D341Med (cell line): ENCODE measurements around the gene ZFAND4.
A peak's percentile ranks its signal among the peaks of the same experiment; 100 is the strongest.
"Not testable (repeated sequence)": the region's sequence is repeated elsewhere in the genome, so short reads cannot be mapped to it uniquely, and the experiment has no call there.

ENCODE experiments used
- DNase-seq: peaks from one replicate; pipeline ENCODE4 v3.0.0; 2012; ENCODE audit warnings: low spot score

ZFAND4 gene

DNA sequence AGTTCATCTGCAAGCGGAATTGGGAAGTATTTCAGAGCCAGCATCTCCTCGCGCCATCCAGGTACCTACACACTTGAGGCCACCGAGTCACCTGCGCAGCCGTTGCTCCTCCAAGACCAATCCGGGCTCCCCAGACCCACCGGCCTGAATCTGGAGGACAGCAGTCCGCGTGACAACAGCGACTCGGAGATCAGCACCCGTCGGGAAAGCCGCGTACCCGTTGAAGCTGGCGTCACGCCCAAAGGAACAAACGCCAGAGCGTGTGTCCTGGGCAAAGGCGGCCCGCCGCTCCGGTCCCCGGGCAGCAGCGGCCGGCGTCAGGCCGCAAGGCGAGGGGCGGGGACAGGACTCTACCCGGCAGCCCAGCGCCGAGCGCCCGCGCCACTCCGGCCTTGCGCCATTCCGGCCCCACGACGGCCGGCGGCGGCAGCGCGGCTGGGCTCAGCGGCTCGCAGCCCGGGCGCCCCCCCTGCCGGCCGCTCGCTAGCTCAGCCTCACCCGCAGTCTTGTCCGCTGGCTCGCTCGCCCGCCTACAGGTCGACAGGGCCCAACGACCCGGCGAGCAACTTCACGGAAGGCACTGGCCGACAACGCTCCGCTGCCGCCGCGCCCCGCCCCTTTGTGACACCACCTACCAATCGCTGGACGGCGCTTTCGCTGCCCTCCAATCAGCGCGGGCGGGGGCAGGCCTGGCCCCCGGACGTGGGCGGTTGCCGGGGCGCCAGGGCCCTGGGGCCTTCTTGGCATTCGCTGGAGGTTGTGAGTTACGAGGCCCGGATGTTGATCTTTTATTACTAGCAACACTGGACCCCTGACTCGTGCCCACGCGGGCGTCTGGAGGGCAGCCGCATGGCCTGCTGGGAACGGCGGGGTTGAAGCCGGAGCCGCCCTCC is at the start of gene ZFAND4:
Gene ZFAND4, minus strand, starts transcription at position 592 of the 893 bp plus-strand sequence. CDS start 9,047 bp downstream, outside the sequence.
- DNase-seq = peak; percentile 97

DNA sequence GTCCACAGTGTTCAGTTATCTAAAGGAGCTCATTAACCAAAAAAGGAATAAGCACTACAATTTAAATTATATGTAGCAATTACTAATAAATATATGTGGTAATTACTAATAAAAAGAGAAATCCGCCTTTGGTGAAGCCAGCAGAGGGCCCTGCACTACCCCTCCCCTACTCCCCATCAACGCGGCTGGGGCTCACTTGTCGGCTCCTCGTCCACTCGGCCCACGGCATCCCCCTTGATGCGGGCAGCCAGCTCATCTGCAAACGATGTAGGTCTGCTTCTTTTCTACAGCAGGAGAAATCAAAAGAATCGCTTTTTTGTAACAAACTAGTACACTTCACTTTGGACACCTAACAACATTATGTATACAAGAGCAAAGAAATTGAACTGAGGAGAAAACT is 48.9 kb upstream of the ZFAND4 start:
- not testable (repeated sequence) for DNase-seq

DNA sequence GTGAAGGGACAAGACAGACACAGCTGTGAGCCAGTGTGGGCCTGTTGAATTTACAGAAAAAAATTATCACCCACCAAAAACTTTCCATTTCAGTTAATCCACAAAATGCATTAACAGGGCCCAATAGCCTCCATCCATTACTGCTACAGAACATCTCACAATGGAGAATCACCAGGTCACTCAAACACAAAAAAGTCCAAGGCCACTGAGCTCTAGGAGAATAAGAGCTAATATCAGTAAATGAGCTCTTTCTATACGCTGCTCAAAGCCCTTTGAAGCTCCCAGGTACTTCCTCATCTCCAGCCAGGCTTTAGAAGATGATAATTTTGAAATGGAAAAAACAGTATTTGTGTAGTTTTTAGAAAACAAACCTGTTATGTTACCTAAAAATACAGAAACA is 45.1 kb upstream of the ZFAND4 start:
- DNase-seq = not testable (repeated sequence)

DNA sequence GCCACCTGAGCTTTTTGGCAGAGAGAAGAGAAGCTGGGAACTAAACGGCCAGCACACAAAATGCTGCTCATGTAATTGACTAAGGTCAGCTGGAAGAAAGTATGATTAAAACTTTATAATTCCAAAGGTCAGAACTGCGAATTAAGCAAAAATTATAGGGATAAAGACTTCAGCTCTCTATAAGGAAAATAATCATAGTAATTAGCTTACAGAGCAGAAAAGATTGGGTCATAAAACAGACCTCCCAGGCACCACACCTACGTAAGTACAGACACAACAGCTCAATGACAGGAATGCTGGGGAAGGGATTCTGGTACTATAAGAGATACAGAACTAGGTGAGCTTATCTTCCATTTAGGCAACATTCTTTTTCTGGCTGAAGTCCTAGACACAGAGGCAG is 44.5 kb upstream of the ZFAND4 start:
- not testable (repeated sequence) for DNase-seq

DNA sequence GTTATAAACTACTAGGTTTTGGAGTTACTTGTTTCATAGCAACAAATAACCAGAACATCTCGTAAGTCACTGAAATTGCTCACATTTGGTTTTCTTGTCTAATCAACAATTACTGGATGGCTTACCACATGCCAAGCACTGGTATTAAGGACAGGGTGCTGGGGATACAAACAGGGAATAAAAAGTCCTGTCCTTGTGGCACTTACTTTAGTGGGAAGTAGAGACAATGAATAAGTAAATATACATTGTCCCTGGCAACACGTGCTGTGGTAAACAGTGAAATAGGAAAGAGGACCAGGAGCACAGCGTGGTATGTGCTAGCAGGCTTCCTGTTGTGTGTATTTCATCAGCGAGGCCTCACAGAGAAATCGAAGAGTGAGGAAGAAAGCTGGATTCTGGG is 38.7 kb upstream of the ZFAND4 start:
- not testable (repeated sequence) for DNase-seq

DNA sequence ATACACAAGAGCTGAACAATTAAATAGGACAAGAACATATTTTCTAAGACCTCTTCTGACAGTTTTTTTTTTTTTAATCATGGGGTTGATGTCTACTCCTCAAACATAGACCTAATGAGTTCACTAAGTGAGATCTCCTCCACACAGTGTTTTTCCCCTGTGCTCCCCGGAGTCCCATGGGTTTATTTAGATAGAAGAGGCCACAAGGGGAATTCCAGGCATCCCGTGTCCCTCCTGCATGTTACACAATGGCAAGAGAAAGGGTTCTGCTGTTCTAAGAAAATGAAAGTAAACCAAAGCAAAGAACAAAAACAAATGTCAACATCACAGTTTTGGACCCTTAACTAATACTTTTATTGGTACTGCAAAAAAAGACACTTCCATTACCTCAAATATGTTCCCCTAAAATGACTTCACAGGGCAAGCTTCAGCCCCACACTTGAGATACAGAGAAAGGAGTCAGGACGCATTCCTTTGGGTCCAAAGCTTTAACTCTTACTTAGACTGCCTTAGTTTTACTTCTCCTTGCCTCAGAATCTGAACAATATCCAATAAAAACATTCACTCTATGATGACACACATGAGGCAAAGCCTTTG is 37.7 kb upstream of the ZFAND4 start:
- not testable (repeated sequence) for DNase-seq

DNA sequence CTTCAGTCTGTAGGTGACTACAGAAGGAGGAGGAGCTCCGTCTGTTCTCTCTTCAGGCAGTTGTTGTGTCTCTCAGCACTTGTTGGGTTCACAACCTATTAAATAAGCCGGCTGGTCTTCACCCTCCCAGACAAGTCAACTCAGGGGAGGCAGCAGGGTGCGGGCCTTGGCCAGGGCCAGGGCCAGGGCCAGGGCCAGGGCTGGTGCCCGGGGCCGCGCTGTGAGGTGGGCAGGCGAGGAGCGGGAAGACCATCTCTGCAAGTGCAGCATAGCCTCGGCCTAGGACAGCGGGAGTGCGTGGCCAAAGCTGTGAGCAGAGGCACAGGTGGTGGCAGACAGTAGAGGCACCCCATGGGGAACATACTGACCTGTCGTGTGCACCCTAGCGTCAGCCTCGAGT is 5.9 kb upstream of the ZFAND4 start:
- DNase-seq = not testable (repeated sequence)

DNA sequence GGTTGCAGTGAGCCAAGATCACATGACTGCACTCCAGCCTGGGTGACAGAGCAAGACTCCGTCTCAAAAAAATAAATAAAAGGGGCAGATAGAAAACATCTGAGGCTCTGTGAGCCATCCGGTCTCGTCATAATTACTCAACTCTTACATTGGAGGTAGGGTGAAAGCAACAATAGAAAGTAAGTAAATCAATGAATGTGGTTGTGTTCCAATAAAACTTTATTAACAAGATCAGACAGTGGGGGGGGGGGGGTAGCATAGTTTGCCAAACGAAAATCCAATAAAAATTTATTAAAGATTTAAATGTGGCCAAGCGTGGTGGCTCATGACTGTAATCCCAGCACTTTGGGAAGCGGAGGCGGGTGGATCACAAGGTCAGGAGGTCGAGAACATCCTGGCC is 2.8 kb upstream of the ZFAND4 start:
- DNase-seq = no peak

DNA sequence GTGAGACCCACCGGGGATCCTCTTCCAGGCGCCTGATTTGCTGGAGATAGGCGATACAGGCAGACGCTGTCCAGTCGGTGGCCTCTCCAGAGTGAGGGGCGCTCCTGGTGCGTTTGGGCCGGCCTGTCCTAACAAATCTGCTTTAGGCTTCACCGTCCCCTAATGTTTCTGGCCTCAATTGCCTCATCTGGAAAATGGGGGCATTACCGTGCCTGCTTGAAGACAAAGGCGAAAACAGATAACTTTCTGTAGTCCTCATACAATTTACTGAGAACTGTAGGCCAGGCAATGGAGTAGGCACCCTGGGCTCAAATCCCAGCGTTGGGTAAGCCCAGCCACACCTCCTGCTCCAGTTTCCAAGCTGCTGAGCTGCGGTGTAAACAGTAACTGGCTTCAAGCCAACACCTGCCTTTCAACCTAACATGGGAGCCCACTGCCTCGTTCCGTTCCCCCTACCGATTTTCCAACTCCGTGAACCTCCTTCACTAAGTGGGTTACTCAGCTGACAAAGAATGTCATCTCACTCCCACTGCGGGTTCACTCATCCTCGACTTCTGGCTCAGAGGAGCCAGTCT is 589 bp upstream of the ZFAND4 start:
- DNase-seq = peak; percentile 25

DNA sequence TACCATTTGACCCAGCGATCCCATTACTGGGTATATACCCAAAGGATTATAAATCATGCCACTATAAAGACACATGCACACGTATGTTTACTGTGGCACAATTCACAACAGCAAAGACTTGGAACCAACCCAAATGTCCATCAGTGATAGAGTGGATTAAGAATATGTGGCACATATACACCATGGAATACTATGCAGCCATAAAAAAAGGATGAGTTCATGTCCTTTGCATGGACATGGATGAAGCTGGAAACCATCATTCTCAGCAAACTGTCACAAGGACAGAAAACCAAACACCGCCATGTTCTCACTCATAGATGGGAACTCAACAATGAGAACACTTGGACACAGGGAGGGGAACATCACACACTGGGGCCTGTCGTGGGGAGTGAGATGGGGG is 1.3 kb downstream of the ZFAND4 start:
- not testable (repeated sequence) for DNase-seq

DNA sequence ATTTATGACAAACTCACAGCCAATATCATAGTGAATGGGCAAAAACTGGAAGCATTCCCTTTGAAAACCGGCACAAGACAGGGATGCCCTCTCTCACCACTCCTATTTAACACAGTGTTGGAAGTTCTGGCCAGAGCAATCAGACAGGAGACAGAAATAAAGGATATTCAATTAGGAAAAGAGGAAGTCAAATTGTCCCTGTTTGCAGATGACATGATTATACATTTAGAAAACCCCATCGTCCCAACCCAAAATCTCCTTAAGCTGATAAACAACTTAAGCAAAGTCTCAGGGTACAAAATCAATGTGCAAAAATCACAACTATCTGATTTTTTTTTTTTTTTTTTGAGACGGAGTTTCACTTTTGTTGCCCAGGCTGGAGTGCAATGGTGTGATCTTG is 2.7 kb downstream of the ZFAND4 start:
- not testable (repeated sequence) for DNase-seq

DNA sequence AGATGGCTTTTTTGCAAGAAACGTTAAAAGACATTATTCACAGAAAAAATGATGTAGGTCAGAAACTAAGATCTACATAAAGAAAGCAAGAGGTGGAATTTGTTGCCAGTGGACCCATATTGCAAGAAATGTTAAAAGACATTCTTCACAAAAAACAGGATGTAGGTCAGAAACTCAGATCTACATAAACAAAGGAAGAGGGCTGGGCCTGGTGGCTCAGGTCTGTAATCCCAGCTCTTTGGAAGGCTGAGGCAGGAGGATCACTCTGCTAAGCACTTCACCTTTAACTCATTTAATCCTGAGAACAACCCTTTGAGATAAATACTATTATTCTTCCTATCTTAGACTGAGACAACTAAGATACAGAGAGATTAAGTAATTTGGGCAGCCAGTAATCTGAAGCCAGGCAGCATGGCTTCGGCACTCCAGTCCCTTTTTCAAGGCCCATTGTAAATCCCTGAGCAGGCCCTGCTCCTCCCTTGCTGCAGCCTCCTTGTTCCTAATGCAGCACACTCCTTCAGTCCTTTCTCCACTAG is 11.6 kb downstream of the ZFAND4 start:
- DNase-seq = no peak

DNA sequence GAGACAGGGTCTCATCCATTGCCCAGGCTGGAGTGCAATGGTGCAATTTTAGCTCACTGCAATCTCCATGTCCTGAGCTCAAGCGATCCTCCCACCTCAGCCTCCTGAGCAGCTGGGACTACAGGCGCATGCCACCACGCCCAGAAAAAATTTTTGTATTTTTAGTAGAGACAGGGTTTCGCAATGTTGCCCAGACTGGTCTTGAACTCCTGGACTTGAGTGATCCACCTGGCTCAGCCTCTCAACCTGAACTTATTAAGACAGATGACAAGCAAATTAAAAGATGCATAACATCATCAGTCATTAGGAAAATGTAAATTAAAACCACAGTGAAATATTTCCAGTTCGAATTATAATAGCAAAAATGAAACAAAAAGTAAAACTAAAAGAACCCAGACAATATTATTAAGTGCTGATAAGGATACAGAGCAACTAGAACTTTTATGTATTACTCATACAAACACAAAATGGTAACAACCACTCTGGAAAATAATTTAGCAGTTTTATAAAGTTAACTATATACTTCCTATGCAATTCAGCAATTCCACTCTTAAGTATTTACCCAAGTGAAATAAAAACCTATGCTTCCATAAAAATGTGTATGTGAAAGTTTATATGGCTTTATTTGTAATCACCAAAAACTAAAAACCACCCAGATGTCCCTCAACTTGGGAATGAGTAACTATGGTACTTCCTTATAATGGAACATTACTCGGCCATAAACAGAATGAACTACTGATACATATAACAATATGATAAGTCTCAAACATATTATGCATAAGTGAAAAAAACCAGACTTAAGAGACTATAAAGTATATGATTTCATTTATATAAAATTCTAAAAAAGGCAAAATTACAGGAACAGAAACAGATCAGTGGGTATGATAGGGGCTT is 15.3 kb downstream of the ZFAND4 start:
- DNase-seq = no peak

DNA sequence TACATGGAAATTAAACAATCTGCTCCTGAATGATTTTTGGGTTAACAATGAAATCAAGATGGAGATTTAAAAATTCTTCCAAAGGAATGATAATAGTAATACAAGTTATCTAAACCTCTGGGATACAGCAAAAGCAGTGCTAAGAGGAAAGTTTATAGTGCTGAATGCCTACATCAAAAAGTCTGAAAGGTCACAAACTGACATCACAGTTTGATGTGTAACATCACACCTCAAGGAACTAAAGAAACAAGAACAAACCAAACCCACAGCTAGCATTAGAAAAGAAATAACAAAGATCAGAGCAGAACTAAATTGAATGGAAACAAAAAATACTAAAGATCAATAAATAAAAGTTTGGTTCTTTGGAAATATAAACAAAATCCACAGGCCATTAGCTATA is 17.4 kb downstream of the ZFAND4 start:
- DNase-seq = no peak

DNA sequence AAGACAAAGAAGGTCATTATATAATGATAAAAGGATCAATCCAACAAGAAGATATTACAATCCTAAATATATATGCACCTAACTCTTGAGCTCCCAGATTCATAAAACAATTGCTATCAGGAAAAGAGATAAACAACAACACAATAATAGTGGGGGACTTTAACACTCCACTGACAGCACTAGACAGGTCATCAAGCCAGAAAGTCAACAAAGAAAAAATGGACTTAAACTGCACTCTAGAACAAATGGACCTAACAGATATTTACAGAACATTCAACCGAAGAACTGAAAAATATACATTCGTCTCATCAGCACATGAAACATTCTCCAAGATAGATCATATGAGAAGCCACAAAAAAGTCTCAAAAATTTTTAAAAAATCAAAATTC is 17.8 kb downstream of the ZFAND4 start:
- DNase-seq = not testable (repeated sequence)

DNA sequence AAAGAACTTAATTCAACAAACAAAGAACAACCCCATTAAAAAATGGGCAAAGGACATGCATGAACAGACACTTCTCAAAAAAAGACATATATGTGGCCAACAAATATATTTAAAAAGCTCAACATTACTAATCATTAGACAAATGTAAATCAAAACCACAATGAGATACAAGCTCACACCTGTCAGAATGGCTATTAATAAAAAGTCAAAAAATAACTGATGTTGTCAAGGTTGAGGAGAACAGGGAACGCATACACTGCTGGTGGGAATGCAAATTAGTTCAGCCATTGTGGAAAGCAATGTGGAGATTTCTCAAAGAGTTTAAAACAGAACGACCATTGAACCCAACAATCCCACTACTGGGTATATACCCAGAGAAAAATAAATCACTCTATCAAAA is 19.1 kb downstream of the ZFAND4 start:
- DNase-seq = no peak

DNA sequence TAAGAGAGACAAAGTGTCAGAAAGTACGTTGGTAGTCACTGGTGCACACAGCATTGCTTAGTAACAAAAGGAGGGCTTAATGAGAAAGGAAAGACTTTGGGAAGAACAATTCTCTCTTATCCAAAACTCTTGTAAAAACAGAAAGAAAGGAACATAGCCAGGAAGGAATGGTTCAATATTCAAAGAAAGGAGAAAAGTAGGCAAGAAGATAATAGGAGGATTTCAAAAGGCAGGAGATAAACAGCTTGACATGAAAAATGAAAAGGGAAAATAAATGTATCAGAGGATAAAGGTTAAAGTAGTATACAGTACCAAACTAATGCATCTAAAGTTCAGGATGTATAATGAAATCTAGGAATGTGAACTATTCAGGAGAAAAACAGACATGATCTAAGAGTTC is 20.1 kb downstream of the ZFAND4 start:
- DNase-seq = no peak

DNA sequence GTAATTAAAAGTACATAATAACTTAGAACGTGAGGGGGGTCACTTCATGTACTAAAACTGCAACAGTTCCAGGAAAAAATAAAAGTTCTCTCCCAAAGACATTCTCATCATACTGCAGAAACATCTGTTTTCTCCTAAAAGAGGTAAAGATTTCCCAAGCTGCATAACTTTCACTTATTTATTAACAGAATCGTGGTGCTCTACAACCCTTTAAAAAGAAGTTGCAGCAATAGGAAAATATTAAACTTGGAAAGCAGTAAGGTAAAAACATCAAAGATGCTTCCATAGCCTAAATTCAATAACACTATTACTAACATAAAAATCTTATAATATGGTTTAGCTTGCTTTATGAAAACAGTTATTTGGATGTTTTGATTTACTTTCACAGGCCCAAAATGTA is 23.3 kb downstream of the ZFAND4 start:
- no peak for DNase-seq

DNA sequence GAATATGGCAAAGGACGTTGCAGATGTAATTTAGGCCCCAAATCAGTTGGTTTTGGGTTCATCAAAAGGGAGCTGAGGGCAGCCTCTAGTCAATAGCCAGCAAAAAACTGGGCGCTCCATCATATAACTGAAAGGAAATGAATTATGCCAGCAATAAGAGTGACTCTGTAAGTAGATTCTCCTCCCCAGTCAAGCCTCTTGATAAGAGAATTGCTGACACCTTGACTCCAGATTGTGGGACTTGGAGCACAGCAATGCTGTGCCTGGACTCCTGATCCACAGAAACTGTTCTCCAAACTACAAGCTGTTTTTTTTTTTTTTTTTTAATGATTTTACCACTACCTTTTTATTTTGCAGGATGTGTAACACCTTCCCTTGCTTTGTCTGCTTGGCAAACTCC is 25.5 kb downstream of the ZFAND4 start:
- DNase-seq = no peak

DNA sequence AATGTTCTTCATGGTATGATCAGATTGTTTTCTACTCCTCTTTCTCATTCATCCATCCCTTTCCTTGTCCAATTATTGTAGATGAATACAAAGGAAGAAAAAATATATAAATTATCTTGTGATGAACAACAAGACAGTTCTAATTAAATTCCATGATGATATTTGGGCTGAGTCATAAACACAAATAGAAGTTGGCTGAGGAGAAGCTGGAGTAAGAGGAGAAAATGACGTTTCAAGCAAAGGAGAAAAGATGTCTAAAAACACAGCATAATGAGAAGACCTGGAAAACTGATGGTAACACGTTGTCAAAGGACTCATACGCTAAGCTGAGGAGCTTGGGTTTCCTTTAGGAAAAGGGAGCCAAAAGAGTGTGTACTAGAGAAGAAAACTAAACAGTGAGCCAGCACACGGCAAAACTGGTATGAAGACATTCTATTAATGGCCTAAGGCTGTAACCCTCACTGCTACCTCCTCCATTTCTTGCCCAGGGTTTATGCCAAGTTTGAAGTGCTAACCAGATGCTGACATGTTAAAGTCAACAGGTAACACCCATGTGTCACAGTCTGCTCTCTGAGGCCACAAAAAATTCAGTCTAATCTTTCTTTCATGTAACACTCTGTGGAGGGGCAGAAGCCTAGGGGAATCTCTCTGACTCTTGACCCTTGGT is 26.1 kb downstream of the ZFAND4 start:
- no peak for DNase-seq

DNA sequence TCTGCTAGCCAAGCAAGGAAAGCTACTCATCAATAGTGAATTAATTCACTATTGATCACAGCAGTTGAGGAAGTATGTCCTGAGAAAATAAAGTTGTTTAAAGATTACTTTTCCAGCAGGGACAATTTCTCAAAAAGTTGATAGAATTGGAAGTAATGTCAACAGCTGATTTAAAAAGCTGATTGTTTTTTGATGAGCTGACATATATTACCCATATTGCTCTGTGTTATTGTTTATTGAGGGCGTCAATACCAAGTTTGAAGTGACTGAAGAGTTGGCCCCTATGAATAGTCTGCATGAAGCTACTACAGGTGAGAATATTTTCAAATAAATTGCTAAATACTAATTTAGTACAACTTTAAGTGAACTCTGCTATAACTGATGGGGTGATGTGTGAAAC is 28.0 kb downstream of the ZFAND4 start:
- DNase-seq = no peak
